CD4-positive, alpha-beta T cell treated with Interferon gamma for 1 hour (primary cell): Measurements from ENCODE around the gene ZNF280D.
"Not testable (repeated sequence)": the region's sequence is repeated elsewhere in the genome, so short reads cannot be mapped to it uniquely, and the experiment has no call there.

Source experiments
- DNase-seq: peaks from one replicate; pipeline ENCODE4 v3.0.0-alpha.2; 2020

ZNF280D gene

GRCh38 chr15:56715220-56715619 lies 18.1 kb downstream of the ZNF280D start:
- DNase-seq, result no peak

GRCh38 chr15:56709502-56709901 lies 23.8 kb downstream of the ZNF280D start:
- not testable (repeated sequence) for DNase-seq

GRCh38 chr15:56699743-56700142 lies 33.6 kb downstream of the ZNF280D start:
- no peak for DNase-seq

GRCh38 chr15:56698270-56698669 lies 35.0 kb downstream of the ZNF280D start:
- no peak for DNase-seq

GRCh38 chr15:56693761-56694160 lies 39.5 kb downstream of the ZNF280D start:
- DNase-seq, result no peak

GRCh38 chr15:56690733-56691132 lies 42.6 kb downstream of the ZNF280D start:
- DNase-seq, result no peak

GRCh38 chr15:56683908-56684307 lies 49.4 kb downstream of the ZNF280D start:
- DNase-seq, result no peak

GRCh38 chr15:56681113-56681512 lies 52.2 kb downstream of the ZNF280D start:
- no peak for DNase-seq

GRCh38 chr15:56679225-56679624 lies 54.1 kb downstream of the ZNF280D start:
- no peak for DNase-seq

- DNase-seq, result no peak
Measured at GRCh38 chr15:56678571-56678970, 54.7 kb downstream of the ZNF280D start.

GRCh38 chr15:56677271-56677670 lies 56.0 kb downstream of the ZNF280D start:
- no peak for DNase-seq

GRCh38 chr15:56675930-56676329 lies 57.4 kb downstream of the ZNF280D start:
- no peak for DNase-seq

GRCh38 chr15:56674857-56675256 lies 58.5 kb downstream of the ZNF280D start:
- no peak for DNase-seq

GRCh38 chr15:56672721-56673120 lies 60.6 kb downstream of the ZNF280D start:
- DNase-seq, result no peak

GRCh38 chr15:56667517-56667916 lies 65.8 kb downstream of the ZNF280D start:
- no peak for DNase-seq

GRCh38 chr15:56660943-56661342 lies 72.4 kb downstream of the ZNF280D start:
- no peak for DNase-seq

- DNase-seq, result no peak
Measured at GRCh38 chr15:56659197-56659596, 74.1 kb downstream of the ZNF280D start.

- DNase-seq, result no peak
Measured at GRCh38 chr15:56654624-56655023, 78.7 kb downstream of the ZNF280D start.

GRCh38 chr15:56654216-56654615 lies 79.1 kb downstream of the ZNF280D start:
- DNase-seq, result no peak

- no peak for DNase-seq
Measured at GRCh38 chr15:56653787-56654186, 79.5 kb downstream of the ZNF280D start.

GRCh38 chr15:56653107-56653506 lies 80.2 kb downstream of the ZNF280D start:
- no peak for DNase-seq

GRCh38 chr15:56648311-56648710 lies 85.0 kb downstream of the ZNF280D start:
- DNase-seq, result no peak

GRCh38 chr15:56640549-56640948 lies 92.8 kb downstream of the ZNF280D start:
- DNase-seq, result no peak

GRCh38 chr15:56640127-56640526 lies 93.2 kb downstream of the ZNF280D start:
- DNase-seq, result no peak

GRCh38 chr15:56639631-56640030 lies 93.7 kb downstream of the ZNF280D start:
- no peak for DNase-seq

- no peak for DNase-seq
Measured at GRCh38 chr15:56631765-56632164, 101.5 kb downstream of the ZNF280D start.
